Activated CD8-positive, alpha-beta memory T cell treated with anti-CD3 and anti-CD28 coated beads for 48 hours (primary cell): ENCODE data around the gene OR2M3.
A peak's percentile ranks its signal among the peaks of the same experiment; 100 is the strongest.
"Not testable (repeated sequence)": the region's sequence is repeated elsewhere in the genome, so short reads cannot be mapped to it uniquely, and the experiment has no call there.

Experiments
- DNase-seq, 3 experiments: peaks; one replicate each; pipeline ENCODE4 v3.0.0-alpha.2; 2020; ENCODE audit warnings: low read depth in 2 of 3, low spot score in 2 of 3

Gene OR2M3, protein sequence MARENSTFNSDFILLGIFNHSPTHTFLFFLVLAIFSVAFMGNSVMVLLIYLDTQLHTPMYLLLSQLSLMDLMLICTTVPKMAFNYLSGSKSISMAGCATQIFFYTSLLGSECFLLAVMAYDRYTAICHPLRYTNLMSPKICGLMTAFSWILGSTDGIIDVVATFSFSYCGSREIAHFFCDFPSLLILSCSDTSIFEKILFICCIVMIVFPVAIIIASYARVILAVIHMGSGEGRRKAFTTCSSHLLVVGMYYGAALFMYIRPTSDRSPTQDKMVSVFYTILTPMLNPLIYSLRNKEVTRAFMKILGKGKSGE

DNA sequence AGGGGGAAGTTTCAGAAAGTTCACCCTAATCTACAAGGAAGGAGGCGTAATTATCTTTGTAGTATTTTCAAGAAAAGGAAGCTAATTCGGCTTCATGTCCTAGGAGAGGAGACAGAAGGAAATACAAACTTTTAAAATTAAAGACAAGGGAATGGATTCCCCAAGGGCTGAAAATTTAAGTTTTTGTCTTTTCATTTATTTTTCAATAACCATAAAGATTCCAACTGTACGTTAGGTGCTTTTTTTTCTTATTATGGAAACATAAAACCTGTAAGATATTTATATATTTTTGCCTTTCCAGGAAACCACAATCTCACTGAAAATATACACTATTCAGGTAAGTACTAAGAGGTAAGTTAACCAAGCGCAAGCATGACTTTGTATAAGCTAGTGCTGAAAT lies at the start of gene OR2M3:
OR2M3 (plus strand) TSS at position 301 of the 400 bp plus-strand sequence. CDS start 5,803 bp downstream, outside the sequence.
- no peak for DNase-seq

DNA sequence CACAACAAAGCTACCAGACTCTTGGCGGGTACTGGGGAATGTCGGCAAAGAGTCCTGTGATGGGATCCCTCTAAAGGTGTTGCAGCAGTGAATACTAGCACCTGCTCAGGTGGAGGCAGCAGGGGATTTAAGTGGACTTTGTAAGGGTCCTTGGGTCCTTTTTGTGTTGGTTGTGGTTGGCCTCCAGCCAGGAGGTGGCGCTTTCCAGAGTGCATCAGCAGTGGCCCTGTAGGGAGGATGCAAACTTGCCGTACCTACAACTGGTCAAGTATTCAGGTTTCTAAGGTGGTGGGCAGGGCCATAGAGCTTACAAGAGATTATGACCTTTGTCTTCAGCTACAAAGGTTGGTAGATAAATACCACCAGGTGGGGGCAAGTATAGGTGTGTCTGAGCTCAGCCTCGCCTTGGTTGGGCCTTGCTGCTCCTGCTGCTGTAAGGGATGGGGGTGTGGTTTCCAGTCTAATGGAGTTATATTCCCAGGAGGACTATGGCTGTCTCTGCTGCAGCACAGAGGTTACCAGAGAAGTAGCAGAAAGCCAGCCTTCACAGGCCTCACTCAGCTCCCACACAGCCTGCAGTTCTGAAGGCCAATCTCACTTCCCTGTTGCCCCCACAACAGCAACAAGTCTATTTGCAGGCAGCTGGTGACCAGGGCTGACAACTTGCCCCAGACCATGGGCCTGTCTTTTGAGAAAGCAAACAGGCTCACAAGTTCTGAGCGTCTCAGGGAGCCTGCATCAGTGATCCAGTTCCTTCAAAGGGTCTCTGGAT lies 44.8 kb upstream of the OR2M3 start:
- DNase-seq: no peak

DNA sequence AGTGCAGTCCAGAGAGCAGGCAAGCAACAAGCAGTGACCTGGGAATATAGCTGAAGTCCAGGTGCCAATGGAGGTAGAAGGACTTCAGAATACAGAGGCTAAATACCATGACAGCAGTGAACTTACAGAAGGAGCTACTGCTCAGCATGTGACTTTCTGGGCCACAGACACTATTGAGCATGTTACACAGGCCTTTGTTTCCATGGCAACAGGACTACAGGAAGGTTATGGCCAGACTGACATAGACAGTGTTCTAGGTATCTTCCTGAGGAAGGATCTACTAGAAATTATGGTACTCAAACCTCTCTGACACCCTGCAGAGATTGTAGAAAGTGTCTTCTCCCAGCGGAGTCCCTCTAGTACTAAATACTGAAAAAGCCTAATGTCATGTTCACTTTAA lies 41.1 kb upstream of the OR2M3 start:
- no peak for DNase-seq

DNA sequence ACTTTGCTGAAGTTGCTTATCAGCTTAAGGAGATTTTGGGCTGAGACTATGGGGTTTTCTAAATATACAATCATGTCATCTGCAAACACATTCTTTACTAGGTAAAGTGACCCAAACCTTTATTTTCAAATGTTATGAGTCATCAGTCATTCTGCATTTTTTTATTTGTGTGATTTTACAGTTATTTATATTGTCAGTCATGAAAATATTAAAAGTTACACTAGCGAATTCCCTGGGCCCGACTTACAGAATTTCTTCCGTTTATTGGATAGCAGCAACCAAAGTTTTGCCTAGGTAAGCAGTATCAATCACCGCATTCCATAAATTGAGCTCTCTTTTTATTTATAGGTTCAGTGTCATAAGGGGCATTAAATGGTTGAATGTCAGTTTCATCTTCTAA lies 38.3 kb upstream of the OR2M3 start:
- no peak for DNase-seq

GRCh38 chr1:248164031-248164430 lies 33.0 kb upstream of the OR2M3 start:
- no peak for DNase-seq

DNA sequence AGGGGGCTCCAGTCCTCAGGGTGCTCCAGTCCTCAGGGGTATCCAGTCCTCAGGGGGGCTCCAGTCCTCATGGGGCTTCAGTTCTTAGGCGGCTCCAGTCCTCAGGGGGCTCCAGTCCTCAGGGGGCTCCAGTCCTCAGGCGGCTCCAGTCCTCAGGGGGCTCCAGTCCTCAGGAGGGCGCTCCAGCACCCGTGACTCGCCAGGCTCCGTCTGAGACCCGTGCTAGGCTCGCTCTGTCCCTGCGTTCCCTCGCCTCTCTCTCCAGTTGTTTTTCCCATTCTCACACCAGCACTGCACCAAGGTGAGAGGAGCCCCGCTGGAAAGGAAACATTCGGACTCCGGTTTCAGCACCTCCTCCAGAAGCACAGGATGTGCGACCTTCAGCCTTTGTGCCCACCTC lies 31.9 kb upstream of the OR2M3 start:
- no peak for DNase-seq

- no peak for DNase-seq
These were observed 22.5 kb upstream of the OR2M3 start, which contains the start of gene OR2M2 for GRCh38 chr1:248174521-248174920. Gene OR2M2 (plus strand): TSS chr1:248174821. CDS start chr1:248179986, 5,165 bp downstream.

- DNase-seq: no peak
These were observed 13.1 kb upstream of the OR2M3 start for GRCh38 chr1:248183996-248184395.

GRCh38 chr1:248187363-248187762 lies 9.7 kb upstream of the OR2M3 start:
- no peak for DNase-seq

DNA sequence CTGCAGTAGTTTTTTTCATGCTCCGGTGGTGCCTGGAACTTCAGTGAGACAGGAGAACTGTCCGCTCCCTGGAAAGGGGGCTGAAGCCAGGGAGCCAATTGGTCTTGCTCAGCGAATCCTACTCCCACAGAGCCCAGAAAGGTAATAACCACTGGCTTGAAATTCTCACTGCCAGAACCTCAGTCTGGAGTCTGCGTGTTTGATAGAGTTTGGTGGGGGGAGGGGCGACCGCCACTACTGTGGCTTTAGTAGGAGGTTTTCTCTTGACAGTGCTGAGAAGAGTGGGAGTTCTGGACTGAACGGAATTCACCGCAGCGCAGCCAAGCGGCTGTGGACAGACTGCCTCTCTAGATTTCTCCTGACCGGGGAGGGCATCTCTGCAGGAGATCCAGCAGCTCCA lies 8.0 kb upstream of the OR2M3 start:
- no peak for DNase-seq

DNA sequence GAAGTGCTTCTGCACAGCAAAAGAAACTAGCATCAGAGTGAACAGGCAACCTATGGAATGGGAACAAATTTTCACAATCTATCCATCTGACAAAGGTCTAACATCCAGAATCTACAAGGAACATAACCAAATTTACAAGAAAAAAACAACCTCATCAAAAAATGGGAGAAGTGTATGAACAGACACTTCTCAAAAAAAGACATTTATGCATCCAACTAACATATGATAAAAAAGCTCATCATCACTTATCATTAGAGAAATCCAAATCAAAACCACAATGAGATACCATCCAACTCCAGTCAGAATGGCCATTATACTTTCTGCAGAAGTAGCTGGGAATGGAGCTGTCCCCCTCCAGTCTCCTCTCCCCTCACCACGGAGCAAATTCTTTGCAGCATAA lies 2.9 kb upstream of the OR2M3 start:
- no peak for DNase-seq

- no peak for DNase-seq
These were observed 18.8 kb downstream of the OR2M3 start for GRCh38 chr1:248215880-248216279.

GRCh38 chr1:248225537-248225936 lies 28.5 kb downstream of the OR2M3 start:
- no peak for DNase-seq

- no peak for DNase-seq
These were observed 32.4 kb downstream of the OR2M3 start for GRCh38 chr1:248229360-248229908.

DNA sequence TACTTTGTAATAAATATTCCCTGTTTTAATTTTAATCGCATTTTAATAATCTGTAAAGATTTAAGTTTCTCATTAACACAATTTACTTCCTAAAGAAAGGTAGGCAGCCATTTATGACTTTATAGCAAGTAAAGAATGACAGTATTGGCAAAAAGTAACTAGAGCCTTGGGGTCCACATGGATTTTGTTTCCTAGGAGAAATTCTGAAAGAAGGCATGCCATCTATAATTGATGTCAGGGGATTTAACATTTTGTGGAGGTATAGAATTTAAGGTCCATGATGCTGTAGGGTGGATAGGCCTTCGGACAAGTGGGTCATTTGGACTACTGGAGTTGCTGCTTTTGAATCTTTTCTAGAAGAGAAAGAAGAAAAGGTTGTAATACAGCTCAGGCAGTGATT lies 34.1 kb downstream of the OR2M3 start, which contains the start of gene OR2M4:
OR2M4 (plus strand) TSS at position 301 of the 400 bp plus-strand sequence. CDS start 7,512 bp downstream, outside the sequence.
- DNase-seq: no peak

- no peak for DNase-seq
These were observed 42.4 kb downstream of the OR2M3 start for GRCh38 chr1:248239478-248239877.

DNA sequence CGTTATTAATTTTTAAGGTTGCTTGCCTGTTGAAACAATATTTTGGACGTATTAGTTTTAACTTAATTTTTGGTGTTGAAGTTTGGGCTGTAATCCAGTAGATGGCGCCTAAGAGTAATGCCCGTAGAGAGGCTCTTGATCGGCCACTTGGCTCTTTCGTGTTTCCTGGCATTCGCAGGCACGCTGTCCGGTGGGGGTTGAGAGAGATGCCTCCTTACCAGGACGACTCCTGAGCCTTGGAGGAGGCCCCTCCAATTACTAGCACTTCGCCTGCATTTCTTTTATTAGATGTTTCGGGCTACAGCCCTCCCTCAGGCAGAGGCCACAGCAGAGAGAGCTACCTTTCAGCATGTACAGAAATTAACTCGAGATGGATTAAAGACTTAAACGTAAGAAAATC lies 46.1 kb downstream of the OR2M3 start:
- peak in 1 of 3 experiments; percentile 2 for DNase-seq

DNA sequence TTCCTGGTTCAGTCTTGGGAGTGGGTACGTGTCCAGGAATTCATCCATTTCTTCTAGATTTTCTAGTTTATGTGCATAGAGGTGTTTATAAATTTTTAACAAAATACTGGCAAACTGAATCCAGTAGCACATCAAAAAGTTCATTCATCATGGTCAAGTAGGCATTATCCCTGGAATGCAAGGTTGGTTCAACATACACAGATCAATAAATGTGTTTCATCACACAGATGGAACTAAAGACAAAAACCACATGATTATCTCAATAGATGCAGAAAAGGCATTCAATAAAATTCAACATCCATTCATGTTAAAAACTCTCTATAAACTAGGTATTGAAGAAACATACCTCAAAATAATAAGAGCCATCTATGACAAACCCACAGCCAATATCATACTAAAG lies 62.2 kb downstream of the OR2M3 start:
- DNase-seq: not testable (repeated sequence)
